WERI-Rb-1 (cell line): ENCODE results near the gene PXN.

ENCODE experiments used
- DNase-seq: peaks from one replicate; pipeline ENCODE4 v3.0.0-alpha.2; 2020
- H3K27ac ChIP-seq: fragments of 250-450 bp; sonication (Bioruptor Pico); 2 replicates; pipeline ENCODE4 v1.5.1; 2020; ENCODE audit warnings: mild to moderate bottlenecking, moderate library complexity
- H3K27me3 ChIP-seq: fragments of 250-450 bp; sonication (Bioruptor Pico); 2 replicates; pipeline ENCODE4 v1.5.1; 2021; ENCODE audit warnings: mild to moderate bottlenecking, low read depth, moderate library complexity; ENCODE audit not compliant: insufficient read depth, severe bottlenecking
- H3K36me3 ChIP-seq: fragments of 250-450 bp; sonication (Bioruptor Pico); 2 replicates; pipeline ENCODE4 v1.5.1; 2020; ENCODE audit warnings: mild to moderate bottlenecking, moderate library complexity
- H3K4me3 ChIP-seq: 2 replicates; pipeline ENCODE4 v1.5.1; 2011; ENCODE audit warnings: low read depth, mild to moderate bottlenecking, control low read depth, low read length
- H3K9me3 ChIP-seq: fragments of 250-450 bp; sonication (Bioruptor Pico); 2 replicates; pipeline ENCODE4 v1.5.1; 2021; ENCODE audit warnings: mild to moderate bottlenecking, moderate library complexity; ENCODE audit not compliant: severe bottlenecking
- CTCF ChIP-seq: IDR thresholded peaks from 2 replicates; pipeline ENCODE4 v1.5.1; 2011; ENCODE audit warnings: low read depth, mild to moderate bottlenecking, control low read depth, inconsistent platforms, low read length

Gene PXN

DNA sequence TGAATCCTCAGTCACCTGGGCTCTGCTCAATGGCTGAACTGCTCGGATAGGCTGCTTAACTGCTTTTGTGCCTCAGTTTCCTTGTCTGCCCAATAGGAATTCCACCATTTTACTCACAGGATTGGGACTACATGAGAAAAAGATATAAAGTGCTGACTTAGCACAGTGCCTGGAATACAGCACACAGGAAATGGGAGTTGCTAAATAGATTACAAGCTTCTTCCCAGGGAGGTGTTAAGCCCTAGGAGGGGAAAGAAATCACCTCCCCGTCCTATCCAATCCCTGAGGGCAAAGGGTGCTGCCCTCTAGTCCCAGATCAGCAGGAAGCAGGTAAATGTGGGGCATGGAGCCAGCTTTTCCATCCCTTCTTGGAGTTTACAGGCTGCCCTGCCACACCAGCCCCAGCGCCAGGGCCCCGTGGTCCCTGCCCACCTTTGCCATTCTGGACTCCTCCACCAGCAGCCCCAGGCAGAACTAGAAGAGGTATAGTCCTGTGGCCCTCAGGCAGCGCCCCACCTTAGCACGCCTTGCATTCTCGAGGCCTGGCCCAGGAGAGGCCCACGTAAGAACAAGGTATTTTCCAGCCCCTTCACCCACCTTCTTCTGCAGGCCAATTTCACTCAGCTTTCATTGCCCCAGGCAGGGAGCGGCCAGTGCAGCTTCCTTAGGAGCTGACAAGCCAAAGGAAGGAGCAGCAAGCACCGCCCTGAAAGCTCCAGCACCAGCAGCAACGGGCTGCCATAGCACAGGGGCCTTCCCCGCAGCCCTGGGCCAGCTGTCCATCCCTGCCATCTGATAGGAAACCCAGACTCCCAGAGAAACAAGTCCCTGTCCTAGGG is 35.8 kb downstream of the PXN start:
- no peaks in the 10 kb centered on the region for H3K27me3 ChIP-seq
- TF ChIP-seq CTCF = no peak
- peak overlapping the region; percentile 48 for H3K27ac ChIP-seq
- no peaks in the 10 kb centered on the region for H3K9me3 ChIP-seq
- H3K4me3 ChIP-seq = no peak overlapping the region
- no peak for DNase-seq
- no peaks in the 10 kb centered on the region for H3K36me3 ChIP-seq

DNA sequence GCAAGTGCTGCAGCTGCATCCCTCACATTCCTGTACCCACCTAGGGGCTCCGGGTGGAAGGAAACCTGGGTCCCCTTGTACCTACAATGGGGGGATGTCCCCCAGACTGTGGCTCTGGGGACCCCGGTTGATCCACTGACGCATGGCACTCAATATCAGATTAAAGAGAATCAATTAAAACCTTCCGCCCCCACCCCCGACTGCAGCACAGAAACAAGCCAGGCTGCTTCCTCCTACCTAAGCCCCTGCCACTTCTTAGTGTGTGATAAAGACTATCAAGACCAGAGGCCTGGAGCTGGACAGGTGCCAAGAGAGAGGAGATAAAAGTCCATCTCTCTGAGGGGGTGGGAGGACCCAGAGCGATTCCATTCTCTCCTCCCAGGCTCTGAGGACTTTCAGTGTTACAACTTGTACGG is 36.5 kb downstream of the PXN start:
- no peaks in the 10 kb centered on the region for H3K36me3 ChIP-seq
- peak overlapping the region; percentile 8 for H3K4me3 ChIP-seq

GRCh38 chr12:120228291-120229070 is 37.0 kb downstream of the PXN start:
- no peaks in the 10 kb centered on the region for H3K36me3 ChIP-seq
- peak; percentile 98 for TF ChIP-seq CTCF
- no peaks in the 10 kb centered on the region for H3K27me3 ChIP-seq
- peak overlapping the region; percentile 8 for H3K4me3 ChIP-seq
- peak; percentile 87 for DNase-seq
- no peaks in the 10 kb centered on the region for H3K9me3 ChIP-seq
- H3K27ac ChIP-seq = no peak overlapping the region

More for the DNA sequence above, 36.5 kb downstream of the PXN start:
- H3K9me3 ChIP-seq = no peaks in the 10 kb centered on the region
- H3K27ac ChIP-seq = no peak overlapping the region
- DNase-seq = peak; percentile 69
- H3K27me3 ChIP-seq = no peaks in the 10 kb centered on the region
- no peak for TF ChIP-seq CTCF

DNA sequence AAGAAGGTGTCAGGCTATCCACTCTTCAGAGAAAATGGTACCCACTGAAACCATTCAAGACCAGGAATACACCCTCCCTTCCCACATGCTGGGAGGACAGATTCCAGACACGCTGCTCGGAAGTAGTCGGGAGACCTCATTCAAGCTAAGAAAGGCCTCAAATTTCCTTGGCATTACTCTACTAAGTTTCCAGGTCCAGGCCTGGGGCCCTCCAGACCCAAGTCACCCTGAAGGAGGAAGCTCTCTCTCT is 37.6 kb downstream of the PXN start:
- Histone ChIP-seq H3K4me3 (no peak overlapping the region), H3K27me3 (no peaks in the 10 kb centered on the region), H3K9me3 (no peaks in the 10 kb centered on the region), H3K36me3 (peaks cover under 1% of the 10 kb centered on the region; the same call in 1 of the 2 replicates), H3K27ac (no peak overlapping the region)
- no peak for DNase-seq
- TF ChIP-seq CTCF = no peak

DNA sequence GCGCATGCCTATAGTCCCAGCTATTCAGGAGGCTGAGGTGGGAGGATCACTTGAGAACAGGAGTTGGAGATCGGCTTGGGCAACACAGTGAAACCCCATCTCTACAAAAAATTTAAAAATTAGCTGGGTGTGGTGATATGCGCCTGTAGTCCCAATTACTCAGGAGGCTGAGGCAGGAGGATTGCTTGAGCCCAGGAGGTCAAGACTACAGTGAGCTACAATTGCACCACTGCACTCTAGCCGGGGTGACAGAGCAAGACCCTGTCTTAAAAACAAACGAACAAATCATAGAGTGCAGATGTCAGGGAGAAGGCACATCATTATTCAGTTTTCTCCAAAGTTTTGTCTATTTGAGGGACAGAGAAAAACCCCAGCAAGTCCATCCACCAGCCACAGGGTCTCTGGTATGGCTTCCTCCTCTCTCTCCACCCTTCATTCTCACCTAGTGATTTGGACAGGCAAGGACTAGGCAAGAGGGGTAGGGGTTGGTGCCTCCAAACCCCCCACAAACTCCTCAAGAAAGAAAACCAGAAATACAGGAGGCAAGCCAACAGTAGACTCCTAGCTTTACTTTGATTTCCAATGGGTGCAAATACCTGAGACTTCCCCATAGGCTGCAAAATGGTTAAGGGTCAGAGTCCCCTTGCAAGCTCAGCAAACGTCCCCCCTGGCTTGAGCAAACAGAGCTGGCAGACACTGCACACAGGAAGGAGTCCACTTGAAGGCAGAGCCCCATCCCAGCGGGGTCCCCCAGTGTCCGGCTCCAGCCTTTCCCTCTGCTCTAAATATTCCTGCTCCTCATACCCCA is 38.1 kb downstream of the PXN start:
- TF ChIP-seq CTCF = no peak
- no peak for DNase-seq
- H3K9me3 ChIP-seq = no peaks in the 10 kb centered on the region
- H3K27me3 ChIP-seq = no peaks in the 10 kb centered on the region
- H3K36me3 ChIP-seq = peaks cover 6% of the 10 kb centered on the region
- H3K27ac ChIP-seq = no peak overlapping the region
- no peak overlapping the region for H3K4me3 ChIP-seq
